GM19324 (cell line): ENCODE measurements around the gene SPTBN4.
"Not testable (repeated sequence)": the region's sequence is repeated elsewhere in the genome, so short reads cannot be mapped to it uniquely, and the experiment has no call there.

Source experiments
- ATAC-seq: cut with Tn5 transposase; IDR thresholded peaks from one replicate; pipeline ENCODE4 v1.9.1; 2021; ENCODE audit warnings: mild to moderate bottlenecking, moderate library complexity; ENCODE audit not compliant: unreplicated experiment, low FRiP score

SPTBN4 gene

GRCh38 chr19:40501599-40501998, 34.8 kb downstream of the SPTBN4 start:
- ATAC-seq, result no peak

GRCh38 chr19:40502081-40502480, 35.3 kb downstream of the SPTBN4 start:
- no peak for ATAC-seq

DNA sequence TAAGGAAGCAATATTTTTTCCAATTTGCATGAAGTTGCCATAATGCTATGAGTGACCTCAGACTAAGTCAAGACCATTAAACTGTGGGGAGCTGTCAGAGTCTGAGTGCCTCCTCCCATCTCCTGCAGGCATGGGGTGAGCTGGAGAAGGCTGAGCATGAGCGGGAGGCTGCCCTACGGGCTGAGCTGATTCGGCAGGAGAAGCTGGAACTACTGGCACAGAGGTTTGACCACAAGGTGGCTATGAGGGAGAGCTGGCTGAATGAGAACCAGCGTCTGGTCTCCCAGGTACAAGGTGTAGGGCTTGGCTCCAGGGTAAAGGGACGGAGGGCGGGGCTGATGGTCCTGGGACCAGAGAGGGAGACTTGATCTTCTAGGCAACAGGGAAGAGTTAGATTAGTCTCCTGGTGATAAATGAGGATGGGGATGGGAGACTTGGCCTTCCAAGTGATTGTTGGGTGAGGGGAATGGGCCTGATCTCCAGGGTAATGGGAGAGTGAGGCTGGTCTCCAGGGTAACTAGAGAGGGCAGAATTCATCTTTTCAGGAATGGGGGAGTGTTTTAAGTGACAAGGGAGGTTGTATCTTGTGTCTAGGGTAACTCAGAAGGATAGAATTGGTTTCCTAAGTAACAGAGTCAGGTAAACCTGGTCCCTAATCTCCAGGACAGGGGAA, 36.0 kb downstream of the SPTBN4 start:
- no peak for ATAC-seq

- no peak for ATAC-seq
Measured at GRCh38 chr19:40503320-40503695, 36.5 kb downstream of the SPTBN4 start.

- ATAC-seq, result no peak
Measured at GRCh38 chr19:40506099-40506498, 39.3 kb downstream of the SPTBN4 start.

DNA sequence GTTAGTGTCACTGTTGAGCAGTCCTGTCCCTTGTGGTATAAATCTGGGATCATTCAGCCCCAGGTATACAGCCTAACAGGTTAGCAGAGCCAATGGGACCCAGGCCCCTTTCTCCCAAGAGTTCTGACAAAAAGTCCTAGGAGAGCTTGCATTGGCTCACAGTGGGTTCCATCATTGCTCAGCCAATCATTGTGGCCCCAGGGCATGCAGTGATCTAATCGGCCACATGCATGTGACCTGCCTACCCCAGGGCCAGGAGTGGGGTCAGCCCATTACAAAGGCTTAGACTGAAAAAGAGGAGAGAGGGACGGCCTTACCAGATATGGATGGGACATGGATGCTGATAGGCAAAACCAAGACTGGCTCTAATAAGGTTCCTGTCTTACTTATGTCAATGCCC, 41.1 kb downstream of the SPTBN4 start:
- no peak for ATAC-seq

DNA sequence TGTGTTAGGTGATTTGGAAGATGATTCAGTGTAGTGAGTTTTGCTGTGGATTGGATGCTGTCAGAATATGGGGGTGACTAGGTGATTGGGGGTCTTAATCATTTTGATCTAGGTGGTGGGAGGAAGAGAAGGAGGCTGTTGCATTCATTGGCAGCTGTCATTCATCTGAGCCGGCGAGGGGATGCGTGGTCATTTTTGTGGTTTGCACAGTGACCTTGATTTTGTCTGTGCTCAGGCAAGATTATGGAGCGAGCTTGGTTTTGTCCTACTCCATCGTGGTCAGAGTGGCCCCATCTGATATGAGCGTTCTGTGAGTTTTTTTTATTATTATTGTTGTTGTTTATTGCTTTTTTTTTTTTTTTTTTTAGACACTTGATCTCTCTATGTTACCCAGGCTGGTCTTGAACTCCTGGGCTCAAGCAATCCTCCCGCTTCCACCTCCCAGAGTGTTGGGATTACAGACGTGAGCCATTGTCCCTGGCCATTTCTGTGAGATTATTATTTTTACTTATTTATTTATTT, 42.0 kb downstream of the SPTBN4 start:
- ATAC-seq, result no peak

DNA sequence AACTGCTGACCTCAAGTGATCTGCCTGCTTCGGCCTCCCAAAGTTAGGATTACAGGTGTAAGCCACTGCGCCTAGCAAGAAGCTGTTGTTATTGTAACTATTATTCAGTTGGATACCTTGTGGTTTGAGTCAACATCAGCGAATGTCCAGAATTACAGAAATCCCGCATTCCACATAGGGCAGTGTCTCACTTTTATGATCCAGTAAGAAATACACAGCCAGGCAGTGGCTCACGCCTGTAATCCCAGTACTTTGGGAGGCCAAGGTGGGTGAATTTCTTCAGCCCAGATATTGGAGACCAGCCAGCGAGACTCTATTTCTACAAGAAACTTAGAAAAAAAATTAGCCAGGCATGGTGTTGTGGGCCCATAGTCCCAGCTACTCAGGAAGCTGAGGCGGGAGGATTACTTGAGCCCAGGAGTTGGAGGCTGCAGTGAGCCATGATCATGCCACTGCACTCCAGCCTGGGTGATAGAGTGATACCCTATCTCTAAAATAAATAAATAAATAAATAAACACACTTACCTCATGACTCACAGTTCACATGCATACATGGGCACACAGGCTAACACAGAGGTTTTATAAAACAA, 43.8 kb downstream of the SPTBN4 start:
- no peak for ATAC-seq

- ATAC-seq, result no peak
Measured at GRCh38 chr19:40511487-40511886, 44.7 kb downstream of the SPTBN4 start.

GRCh38 chr19:40512110-40512472, 45.3 kb downstream of the SPTBN4 start:
- ATAC-seq, result no peak

DNA sequence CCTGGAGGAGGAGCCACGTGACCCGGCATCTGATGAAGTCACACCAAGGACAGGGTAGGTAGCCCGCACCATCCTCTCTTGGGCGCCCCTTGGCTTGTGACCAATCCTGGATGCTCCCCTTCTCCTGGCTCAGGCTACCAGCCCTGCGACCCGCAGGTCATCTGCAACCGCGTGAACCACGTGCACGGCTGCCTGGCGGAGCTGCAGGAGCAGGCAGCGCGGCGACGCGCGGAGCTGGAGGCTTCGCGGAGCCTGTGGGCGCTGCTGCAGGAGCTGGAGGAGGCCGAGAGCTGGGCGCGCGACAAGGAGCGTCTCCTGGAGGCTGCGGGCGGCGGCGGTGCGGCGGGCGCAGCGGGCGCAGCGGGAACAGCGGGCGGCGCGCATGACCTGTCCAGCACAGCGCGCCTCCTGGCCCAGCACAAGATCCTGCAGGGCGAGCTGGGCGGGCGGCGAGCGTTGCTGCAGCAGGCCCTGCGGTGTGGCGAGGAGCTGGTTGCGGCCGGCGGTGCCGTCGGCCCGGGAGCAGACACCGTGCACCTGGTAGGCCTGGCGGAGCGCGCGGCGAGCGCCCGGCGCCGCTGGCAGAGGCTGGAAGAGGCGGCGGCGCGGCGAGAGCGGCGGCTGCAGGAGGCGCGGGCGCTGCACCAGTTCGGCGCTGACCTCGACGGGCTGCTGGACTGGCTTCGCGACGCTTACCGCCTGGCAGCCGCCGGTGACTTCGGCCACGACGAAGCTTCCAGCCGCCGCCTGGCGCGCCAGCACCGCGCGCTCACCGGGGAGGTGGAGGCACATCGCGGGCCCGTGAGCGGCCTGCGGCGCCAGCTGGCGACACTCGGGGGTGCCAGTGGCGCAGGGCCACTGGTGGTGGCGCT, 45.9 kb downstream of the SPTBN4 start:
- ATAC-seq, result no peak

DNA sequence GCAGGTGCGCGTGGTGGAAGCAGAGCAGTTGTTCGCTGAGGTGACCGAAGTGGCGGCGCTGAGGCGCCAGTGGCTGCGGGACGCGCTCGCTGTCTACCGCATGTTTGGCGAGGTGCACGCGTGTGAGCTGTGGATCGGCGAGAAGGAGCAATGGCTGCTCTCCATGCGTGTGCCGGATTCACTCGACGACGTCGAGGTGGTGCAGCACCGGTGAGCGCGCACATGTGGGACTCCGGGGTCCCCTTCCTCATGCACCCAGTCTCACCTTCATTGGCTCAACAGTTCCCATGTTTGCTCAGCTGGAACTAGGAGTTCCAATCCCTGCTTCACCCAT, 46.5 kb downstream of the SPTBN4 start:
- no peak for ATAC-seq

- ATAC-seq, result no peak
Measured at GRCh38 chr19:40513741-40514315, 47.0 kb downstream of the SPTBN4 start.

DNA sequence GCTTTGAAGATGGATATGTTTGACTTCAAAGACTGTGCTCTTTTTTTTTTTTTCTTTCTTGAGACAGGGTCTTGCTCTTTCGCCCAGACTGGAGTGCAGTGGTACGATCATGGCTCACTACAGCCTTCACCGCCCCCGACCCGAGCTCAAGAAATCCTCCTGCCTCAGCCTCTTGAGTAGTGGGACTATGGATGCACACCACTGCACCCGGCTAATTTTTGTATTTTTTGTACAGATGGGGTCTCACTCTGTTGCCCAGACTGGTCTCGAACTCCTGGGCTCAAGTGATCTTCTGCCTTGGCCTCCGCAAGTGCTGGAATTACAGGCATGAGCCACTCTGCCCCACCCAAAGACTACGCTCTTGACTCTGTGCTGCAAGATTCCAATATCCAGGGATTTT, 50.4 kb downstream of the SPTBN4 start:
- ATAC-seq, result no peak

DNA sequence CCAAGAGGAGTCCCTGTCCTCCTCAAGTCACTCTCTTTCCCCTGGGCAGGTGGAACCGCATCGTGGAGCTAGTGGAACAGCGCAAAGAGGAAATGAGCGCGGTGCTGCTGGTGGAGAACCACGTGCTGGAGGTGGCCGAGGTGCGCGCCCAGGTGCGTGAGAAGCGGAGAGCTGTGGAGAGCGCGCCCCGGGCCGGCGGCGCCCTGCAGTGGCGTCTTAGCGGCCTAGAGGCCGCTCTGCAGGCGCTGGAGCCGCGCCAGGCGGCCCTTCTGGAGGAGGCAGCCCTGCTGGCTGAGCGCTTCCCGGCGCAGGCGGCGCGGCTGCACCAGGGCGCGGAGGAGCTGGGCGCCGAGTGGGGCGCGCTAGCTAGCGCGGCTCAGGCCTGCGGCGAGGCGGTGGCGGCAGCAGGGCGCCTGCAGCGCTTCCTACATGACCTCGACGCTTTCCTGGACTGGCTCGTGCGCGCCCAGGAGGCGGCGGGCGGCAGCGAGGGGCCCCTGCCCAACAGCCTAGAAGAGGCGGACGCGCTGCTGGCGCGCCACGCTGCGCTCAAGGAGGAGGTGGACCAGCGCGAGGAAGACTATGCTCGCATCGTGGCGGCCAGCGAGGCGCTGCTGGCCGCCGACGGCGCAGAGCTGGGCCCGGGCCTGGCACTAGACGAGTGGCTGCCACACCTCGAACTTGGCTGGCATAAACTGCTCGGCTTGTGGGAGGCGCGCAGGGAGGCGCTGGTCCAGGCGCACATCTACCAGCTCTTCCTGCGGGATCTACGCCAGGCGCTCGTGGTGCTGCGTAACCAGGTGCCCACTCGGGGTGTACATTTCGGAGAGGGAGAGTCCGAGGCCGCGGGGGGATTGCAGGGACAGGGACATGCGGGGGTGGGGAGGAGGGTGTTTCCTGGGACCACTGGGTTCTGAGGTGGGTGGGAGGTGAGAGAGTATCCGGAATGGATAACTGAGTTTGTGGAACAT, 52.8 kb downstream of the SPTBN4 start:
- no peak for ATAC-seq

DNA sequence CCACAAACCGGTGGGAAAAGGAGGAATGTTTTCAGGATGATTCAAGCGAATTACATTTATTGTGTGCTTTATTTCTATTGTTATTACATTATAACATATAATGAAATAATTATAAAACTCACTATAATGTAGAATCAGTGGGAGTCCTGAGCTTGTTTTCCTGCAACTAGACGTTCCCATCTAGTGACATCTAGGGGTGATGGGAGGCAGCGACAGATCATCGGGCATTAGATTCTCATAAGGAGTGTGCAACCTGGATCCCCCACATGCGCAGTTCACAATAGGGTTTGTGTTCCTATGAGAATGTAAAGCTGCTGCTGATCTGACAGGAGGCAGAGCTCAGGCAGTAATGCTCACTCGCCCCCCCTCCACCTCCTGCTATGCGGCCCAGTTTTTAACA, 54.5 kb downstream of the SPTBN4 start:
- ATAC-seq, result no peak

DNA sequence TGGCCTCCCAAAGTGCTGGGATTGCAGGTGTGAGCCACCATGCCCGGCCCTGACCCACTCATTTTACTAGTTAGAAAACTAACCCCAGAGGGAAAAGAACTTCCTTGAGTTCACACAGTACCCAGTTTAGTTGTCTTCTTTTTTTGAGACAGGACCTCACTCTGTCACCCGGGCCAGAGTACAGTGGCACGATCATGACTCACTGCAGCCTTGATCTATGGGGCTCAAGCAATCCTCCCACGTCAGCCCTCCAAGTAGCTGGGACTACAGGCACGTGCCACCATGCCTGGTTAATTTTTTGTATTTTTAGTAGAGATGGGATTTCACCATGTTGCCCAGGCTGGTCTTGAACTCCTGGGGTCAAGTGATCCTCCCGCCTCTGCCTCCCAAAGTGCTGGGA, 55.1 kb downstream of the SPTBN4 start:
- not testable (repeated sequence) for ATAC-seq

GRCh38 chr19:40523322-40524047, 56.7 kb downstream of the SPTBN4 start:
- no peak for ATAC-seq

DNA sequence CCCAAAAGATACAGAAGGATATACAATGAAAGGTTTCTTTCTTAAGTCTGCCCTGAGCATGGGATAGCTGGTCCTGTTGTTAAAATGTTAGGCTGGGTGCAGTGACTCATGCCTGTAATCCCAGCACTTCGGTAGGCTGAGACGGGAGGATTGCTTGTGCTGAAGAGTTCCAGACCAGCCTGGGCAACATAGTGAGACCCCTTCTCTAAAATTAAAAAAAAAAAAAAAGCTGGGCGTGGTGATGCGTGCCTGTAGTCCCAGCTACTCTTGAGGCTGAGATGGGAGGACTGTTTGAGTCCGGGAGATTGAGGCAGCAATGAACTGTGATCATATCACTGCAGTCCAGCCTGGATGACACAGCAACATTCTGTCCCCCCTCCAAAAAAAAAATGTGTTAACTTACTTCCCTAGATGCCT, 57.3 kb downstream of the SPTBN4 start:
- ATAC-seq, result no peak
